HepG2 (cell line): Measurements from ENCODE around the gene S100A13. TPM values are rescaled to one million over a fixed set of nuclear protein-coding genes. Genes with fewer than 3 reads are reported as not detected.

ENCODE experiments used
- CC2D1A ChIP-seq: sonication (generic); formaldehyde crosslinking; IDR thresholded peaks from 2 replicates; pipeline ENCODE4 v1.8.1; 2023; ENCODE audit warnings: mild to moderate bottlenecking, missing genetic modification reagents
- CREM ChIP-seq, 2 experiments: sonication (generic) in 1 of 2; formaldehyde crosslinking in 1 of 2; IDR thresholded peaks; 2 replicates each; pipeline versions ENCODE4 v1.4.0 to v1.6.1; 2016 to 2020; ENCODE audit warnings: antibody characterized with exemption in 1 of 2, mild to moderate bottlenecking in 1 of 2, missing genetic modification reagents in 1 of 2
- GFI1 ChIP-seq: sonication (generic); formaldehyde crosslinking; IDR thresholded peaks from 2 replicates; pipeline ENCODE4 v1.5.0; 2020; ENCODE audit warnings: missing genetic modification reagents, mild to moderate bottlenecking, borderline replicate concordance
- IKZF4 ChIP-seq: sonication (generic); formaldehyde crosslinking; IDR thresholded peaks from 2 replicates; pipeline ENCODE4 v1.5.1; 2020; ENCODE audit warnings: borderline replicate concordance, mild to moderate bottlenecking, low read depth, missing genetic modification reagents; ENCODE audit errors: not compliant biosample characterization
- MAZ ChIP-seq, 2 experiments: sonication (generic) in 1 of 2; formaldehyde crosslinking in 1 of 2; IDR thresholded peaks; 2 replicates each; pipeline versions ENCODE4 v1.5.0 to v1.6.1; 2012 to 2020; ENCODE audit warnings: low read depth in 2 of 2, mild to moderate bottlenecking in 2 of 2, borderline replicate concordance in 1 of 2, improper control_type of control experiment in 1 of 2, low read length in 1 of 2, missing genetic modification reagents in 1 of 2, moderate library complexity in 1 of 2
- SALL2 ChIP-seq: sonication (generic); formaldehyde crosslinking; IDR thresholded peaks from 2 replicates; pipeline ENCODE4 v1.8.1; 2023; ENCODE audit warnings: mild to moderate bottlenecking, missing genetic modification reagents, inconsistent platforms
- ZNF616 ChIP-seq: sonication (generic); formaldehyde crosslinking; IDR thresholded peaks from 2 replicates; pipeline ENCODE4 v1.5.0; 2020; ENCODE audit warnings: low read depth, mild to moderate bottlenecking, missing genetic modification reagents
- ZNF790 ChIP-seq: sonication (generic); formaldehyde crosslinking; IDR thresholded peaks from 2 replicates; pipeline ENCODE4 v1.8.0; 2022; ENCODE audit warnings: missing genetic modification reagents, mild to moderate bottlenecking, borderline replicate concordance
- polyA plus RNA-seq, 8 experiments: library from polyadenylated mRNA; depleted of rRNA in 3 of 8; stranded (reverse) in 7 of 8; unstranded in 1 of 8; fragments of >200 nt; fragmentation: Illumina TruSeq in 4 of 8; extraction: Trizol in 4 of 8; gene quantifications; 2 replicates each; pipeline versions ENCODE4 v1.2.1 to v1.2.3, GENCODE V29; 2011 to 2016; ENCODE audit warnings: low read depth in 4 of 8, missing spikeins in 1 of 8, mixed read lengths in 1 of 8; ENCODE audit not compliant: insufficient read depth in 1 of 8
- total RNA-seq, 5 experiments: library from RNA; depleted of rRNA; stranded (reverse); fragments of >200 nt; fragmentation: Illumina TruSeq; extraction: Trizol; gene quantifications; 2 replicates each; pipeline ENCODE4 v1.2.3, GENCODE V29; 2016; ENCODE audit warnings: low read depth in 1 of 5
- TF ChIP-seq, protein P1 (sequence below): sonication (generic); formaldehyde crosslinking; IDR thresholded peaks from 2 replicates; pipeline ENCODE4 v1.4.0; 2020; ENCODE audit warnings: missing genetic modification reagents, borderline replicate concordance
- TF ChIP-seq, protein P2 (sequence below): sonication (generic); formaldehyde crosslinking; IDR thresholded peaks from 2 replicates; pipeline ENCODE4 v1.4.0; 2020; ENCODE audit warnings: missing genetic modification reagents, mild to moderate bottlenecking, borderline replicate concordance
- TF ChIP-seq, protein P3 (sequence below): sonication (generic); formaldehyde crosslinking; conservative IDR thresholded peaks from 2 replicates; pipeline ENCODE4 v1.4.0; 2020; ENCODE audit warnings: missing genetic modification reagents
- TF ChIP-seq, protein P4 (sequence below): sonication (generic); formaldehyde crosslinking; IDR thresholded peaks from 2 replicates; pipeline ENCODE4 v1.4.0; 2020; ENCODE audit warnings: missing genetic modification reagents

Gene S100A13
- total and polyA plus RNA-seq, 2 of the 13 experiments (the other 11 are each of a cell fraction or from before 2014, with no cell fraction given), result 89.5 to 172 TPM

DNA sequence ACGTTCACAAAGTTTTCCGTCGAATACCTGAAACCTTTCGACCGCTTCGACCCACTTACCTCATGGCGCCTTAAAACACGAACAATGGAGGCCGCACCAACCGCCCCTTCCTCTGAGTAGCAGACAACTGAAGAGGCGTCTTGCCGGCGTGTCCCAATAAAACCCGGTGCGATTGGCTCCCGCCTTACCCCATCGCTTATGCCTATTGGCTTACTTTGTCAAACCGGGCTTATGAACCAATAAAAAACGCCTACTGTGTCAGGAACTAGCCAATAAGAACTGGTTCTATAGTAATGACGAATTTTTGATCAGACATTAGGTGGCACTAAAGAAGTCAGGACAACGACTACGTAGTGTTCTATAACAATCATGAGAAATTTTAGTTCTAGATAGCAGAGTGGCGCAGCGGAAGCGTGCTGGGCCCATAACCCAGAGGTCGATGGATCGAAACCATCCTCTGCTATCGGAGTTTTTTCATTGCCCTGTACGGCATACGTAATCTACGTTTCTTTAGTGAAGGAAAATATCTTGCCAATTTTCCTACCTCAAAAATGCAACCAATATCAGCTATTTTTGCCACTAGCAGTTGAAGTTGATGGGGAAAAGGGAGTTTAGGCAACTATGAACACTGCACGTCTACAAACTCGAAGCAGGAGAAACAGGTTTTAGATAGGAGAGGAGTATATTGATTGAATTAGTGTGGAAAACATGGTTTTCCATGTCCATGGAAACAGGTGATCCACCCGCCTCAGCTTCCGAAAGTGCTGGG, 43.7 kb upstream of the S100A13 start, which contains the start of gene ILF2 (continued):
- TF ChIP-seq, protein P1, sequence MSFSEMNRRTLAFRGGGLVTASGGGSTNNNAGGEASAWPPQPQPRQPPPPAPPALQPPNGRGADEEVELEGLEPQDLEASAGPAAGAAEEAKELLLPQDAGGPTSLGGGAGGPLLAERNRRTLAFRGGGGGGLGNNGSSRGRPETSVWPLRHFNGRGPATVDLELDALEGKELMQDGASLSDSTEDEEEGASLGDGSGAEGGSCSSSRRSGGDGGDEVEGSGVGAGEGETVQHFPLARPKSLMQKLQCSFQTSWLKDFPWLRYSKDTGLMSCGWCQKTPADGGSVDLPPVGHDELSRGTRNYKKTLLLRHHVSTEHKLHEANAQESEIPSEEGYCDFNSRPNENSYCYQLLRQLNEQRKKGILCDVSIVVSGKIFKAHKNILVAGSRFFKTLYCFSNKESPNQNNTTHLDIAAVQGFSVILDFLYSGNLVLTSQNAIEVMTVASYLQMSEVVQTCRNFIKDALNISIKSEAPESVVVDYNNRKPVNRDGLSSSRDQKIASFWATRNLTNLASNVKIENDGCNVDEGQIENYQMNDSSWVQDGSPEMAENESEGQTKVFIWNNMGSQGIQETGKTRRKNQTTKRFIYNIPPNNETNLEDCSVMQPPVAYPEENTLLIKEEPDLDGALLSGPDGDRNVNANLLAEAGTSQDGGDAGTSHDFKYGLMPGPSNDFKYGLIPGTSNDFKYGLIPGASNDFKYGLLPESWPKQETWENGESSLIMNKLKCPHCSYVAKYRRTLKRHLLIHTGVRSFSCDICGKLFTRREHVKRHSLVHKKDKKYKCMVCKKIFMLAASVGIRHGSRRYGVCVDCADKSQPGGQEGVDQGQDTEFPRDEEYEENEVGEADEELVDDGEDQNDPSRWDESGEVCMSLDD (CRISPR knock-in tag), result no peak
- TF ChIP-seq CC2D1A (CRISPR knock-in tag) (no peak), IKZF4 (CRISPR knock-in tag) (no peak), CREM (IDR thresholded peaks at IDR 0.05) (peak; percentile 88), CREM (CRISPR knock-in tag; IDR thresholded peaks at IDR 0.05) (no peak), SALL2 (CRISPR knock-in tag) (no peak), ZNF790 (CRISPR knock-in tag) (no peak), ZNF616 (CRISPR knock-in tag) (no peak), GFI1 (CRISPR knock-in tag) (0 out of 2 replicates have a peak, but pooled peaks have one; percentile 20), MAZ (IDR thresholded peaks at IDR 0.05; ENCODE audit: borderline replicate concordance, low read depth, low read length) (no peak), MAZ (CRISPR knock-in tag; IDR thresholded peaks at IDR 0.05; ENCODE audit: low read depth) (no peak; the same call in 1 of the 2 replicates)
- TF ChIP-seq, protein P2, sequence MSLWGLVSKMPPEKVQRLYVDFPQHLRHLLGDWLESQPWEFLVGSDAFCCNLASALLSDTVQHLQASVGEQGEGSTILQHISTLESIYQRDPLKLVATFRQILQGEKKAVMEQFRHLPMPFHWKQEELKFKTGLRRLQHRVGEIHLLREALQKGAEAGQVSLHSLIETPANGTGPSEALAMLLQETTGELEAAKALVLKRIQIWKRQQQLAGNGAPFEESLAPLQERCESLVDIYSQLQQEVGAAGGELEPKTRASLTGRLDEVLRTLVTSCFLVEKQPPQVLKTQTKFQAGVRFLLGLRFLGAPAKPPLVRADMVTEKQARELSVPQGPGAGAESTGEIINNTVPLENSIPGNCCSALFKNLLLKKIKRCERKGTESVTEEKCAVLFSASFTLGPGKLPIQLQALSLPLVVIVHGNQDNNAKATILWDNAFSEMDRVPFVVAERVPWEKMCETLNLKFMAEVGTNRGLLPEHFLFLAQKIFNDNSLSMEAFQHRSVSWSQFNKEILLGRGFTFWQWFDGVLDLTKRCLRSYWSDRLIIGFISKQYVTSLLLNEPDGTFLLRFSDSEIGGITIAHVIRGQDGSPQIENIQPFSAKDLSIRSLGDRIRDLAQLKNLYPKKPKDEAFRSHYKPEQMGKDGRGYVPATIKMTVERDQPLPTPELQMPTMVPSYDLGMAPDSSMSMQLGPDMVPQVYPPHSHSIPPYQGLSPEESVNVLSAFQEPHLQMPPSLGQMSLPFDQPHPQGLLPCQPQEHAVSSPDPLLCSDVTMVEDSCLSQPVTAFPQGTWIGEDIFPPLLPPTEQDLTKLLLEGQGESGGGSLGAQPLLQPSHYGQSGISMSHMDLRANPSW (CRISPR knock-in tag), result peak; percentile 71; the same call in 1 of the 2 replicates
- TF ChIP-seq, protein P3, sequence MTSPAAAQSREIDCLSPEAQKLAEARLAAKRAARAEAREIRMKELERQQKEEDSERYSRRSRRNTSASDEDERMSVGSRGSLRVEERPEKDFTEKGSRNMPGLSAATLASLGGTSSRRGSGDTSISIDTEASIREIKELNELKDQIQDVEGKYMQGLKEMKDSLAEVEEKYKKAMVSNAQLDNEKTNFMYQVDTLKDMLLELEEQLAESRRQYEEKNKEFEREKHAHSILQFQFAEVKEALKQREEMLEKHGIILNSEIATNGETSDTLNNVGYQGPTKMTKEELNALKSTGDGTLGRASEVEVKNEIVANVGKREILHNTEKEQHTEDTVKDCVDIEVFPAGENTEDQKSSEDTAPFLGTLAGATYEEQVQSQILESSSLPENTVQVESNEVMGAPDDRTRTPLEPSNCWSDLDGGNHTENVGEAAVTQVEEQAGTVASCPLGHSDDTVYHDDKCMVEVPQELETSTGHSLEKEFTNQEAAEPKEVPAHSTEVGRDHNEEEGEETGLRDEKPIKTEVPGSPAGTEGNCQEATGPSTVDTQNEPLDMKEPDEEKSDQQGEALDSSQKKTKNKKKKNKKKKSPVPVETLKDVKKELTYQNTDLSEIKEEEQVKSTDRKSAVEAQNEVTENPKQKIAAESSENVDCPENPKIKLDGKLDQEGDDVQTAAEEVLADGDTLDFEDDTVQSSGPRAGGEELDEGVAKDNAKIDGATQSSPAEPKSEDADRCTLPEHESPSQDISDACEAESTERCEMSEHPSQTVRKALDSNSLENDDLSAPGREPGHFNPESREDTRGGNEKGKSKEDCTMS (CRISPR knock-in tag), result no peak
- TF ChIP-seq, protein P4, sequence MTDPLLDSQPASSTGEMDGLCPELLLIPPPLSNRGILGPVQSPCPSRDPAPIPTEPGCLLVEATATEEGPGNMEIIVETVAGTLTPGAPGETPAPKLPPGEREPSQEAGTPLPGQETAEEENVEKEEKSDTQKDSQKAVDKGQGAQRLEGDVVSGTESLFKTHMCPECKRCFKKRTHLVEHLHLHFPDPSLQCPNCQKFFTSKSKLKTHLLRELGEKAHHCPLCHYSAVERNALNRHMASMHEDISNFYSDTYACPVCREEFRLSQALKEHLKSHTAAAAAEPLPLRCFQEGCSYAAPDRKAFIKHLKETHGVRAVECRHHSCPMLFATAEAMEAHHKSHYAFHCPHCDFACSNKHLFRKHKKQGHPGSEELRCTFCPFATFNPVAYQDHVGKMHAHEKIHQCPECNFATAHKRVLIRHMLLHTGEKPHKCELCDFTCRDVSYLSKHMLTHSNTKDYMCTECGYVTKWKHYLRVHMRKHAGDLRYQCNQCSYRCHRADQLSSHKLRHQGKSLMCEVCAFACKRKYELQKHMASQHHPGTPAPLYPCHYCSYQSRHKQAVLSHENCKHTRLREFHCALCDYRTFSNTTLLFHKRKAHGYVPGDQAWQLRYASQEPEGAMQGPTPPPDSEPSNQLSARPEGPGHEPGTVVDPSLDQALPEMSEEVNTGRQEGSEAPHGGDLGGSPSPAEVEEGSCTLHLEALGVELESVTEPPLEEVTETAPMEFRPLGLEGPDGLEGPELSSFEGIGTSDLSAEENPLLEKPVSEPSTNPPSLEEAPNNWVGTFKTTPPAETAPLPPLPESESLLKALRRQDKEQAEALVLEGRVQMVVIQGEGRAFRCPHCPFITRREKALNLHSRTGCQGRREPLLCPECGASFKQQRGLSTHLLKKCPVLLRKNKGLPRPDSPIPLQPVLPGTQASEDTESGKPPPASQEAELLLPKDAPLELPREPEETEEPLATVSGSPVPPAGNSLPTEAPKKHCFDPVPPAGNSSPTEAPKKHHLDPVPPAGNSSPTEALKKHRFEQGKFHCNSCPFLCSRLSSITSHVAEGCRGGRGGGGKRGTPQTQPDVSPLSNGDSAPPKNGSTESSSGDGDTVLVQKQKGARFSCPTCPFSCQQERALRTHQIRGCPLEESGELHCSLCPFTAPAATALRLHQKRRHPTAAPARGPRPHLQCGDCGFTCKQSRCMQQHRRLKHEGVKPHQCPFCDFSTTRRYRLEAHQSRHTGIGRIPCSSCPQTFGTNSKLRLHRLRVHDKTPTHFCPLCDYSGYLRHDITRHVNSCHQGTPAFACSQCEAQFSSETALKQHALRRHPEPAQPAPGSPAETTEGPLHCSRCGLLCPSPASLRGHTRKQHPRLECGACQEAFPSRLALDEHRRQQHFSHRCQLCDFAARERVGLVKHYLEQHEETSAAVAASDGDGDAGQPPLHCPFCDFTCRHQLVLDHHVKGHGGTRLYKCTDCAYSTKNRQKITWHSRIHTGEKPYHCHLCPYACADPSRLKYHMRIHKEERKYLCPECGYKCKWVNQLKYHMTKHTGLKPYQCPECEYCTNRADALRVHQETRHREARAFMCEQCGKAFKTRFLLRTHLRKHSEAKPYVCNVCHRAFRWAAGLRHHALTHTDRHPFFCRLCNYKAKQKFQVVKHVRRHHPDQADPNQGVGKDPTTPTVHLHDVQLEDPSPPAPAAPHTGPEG (CRISPR knock-in tag), result peak; percentile 54; the same call in 1 of the 2 replicates
